A549 (cell line): ENCODE measurements around the gene ZFPM1.

ENCODE experiments used
- BCL3 ChIP-seq: fragments of >200 bp; sonication (Bioruptor Twin); formaldehyde crosslinking; IDR thresholded peaks from 3 replicates; pipeline ENCODE4 v1.6.1; 2016
- CHD2 ChIP-seq: fragments of 150-350 bp; IDR thresholded peaks from 2 replicates; pipeline ENCODE4 v1.6.1; 2014; ENCODE audit warnings: low read length; ENCODE audit not compliant: partially characterized antibody
- CTCF ChIP-seq: fragments of >200 bp; sonication (Bioruptor Twin); formaldehyde crosslinking; IDR thresholded peaks from 3 replicates; pipeline ENCODE4 v1.5.1; 2016
- EHMT2 ChIP-seq: fragments of 200-600 bp; sonication (generic); IDR thresholded peaks from 2 replicates; pipeline ENCODE4 v1.6.1; 2016; ENCODE audit warnings: antibody characterized with exemption, low read depth, mild to moderate bottlenecking, moderate library complexity
- EP300 ChIP-seq, 2 experiments: fragments of >200 bp; sonication (Bioruptor Twin); formaldehyde crosslinking; IDR thresholded peaks; 2 replicates in 1 of 2; 3 replicates in 1 of 2; pipeline ENCODE4 v1.6.1; 2016 to 2017
- HOXA7 ChIP-seq: fragments of 250-450 bp; sonication (Bioruptor Pico); IDR thresholded peaks from 2 replicates; pipeline ENCODE4 v1.5.0; 2020; ENCODE audit warnings: mild to moderate bottlenecking, moderate library complexity
- MYC ChIP-seq: IDR thresholded peaks from 2 replicates; pipeline ENCODE4 v1.6.1; 2012; ENCODE audit warnings: mild to moderate bottlenecking, inconsistent platforms, low read length, improper control_type of control experiment, borderline replicate concordance
- NR3C1 ChIP-seq: fragments of >200 bp; sonication (Bioruptor Twin); formaldehyde crosslinking; IDR thresholded peaks from 3 replicates; pipeline ENCODE4 v1.6.1; 2017
- POLR2A ChIP-seq: IDR thresholded peaks from 2 replicates; pipeline ENCODE4 v1.6.1; 2012; ENCODE audit warnings: mild to moderate bottlenecking, low read length

- TF ChIP-seq POLR2A = no peak
- no peak for TF ChIP-seq CTCF
- no peak for TF ChIP-seq EHMT2
- no peak for TF ChIP-seq HOXA7 (CRISPR knock-in tag)
- TF ChIP-seq BCL3 = no peak
- TF ChIP-seq MYC = no peak
- TF ChIP-seq EP300 (IDR thresholded peaks at IDR 0.05) = no peak
- TF ChIP-seq CHD2 = no peak
- no peak for TF ChIP-seq NR3C1
Observed at GRCh38 chr16:88430524-88431446, 22.3 kb upstream of the ZFPM1 start.
